GM06990 (cell line): Measurements from ENCODE around the gene GPR171.
A peak's percentile ranks its signal among the peaks of the same experiment; 100 is the strongest.

Source experiments
- DNase-seq: peaks from one replicate; pipeline ENCODE4 v3.0.0-alpha.2; 2011; ENCODE audit not compliant: insufficient read length; ENCODE audit errors: extremely low read depth
- H3K27me3 ChIP-seq: replicated peaks from 2 replicates; pipeline ENCODE4 v1.6.0; 2011; ENCODE audit warnings: low read length; ENCODE audit not compliant: control insufficient read depth, insufficient read depth
- H3K36me3 ChIP-seq: 2 replicates; pipeline ENCODE4 v1.5.1; 2011; ENCODE audit warnings: low read length; ENCODE audit not compliant: control insufficient read depth, insufficient read depth
- H3K4me3 ChIP-seq: replicated peaks from 2 replicates; pipeline ENCODE4 v1.5.1; 2011; ENCODE audit warnings: low read depth, mild to moderate bottlenecking, control low read depth, low read length
- TF ChIP-seq, protein P1 (sequence below): IDR thresholded peaks from 2 replicates; pipeline ENCODE4 v1.5.1; 2011; ENCODE audit warnings: low read length, control low read depth, mild to moderate bottlenecking, inconsistent platforms; ENCODE audit not compliant: insufficient read depth, poor library complexity, severe bottlenecking

GPR171 gene

DNA sequence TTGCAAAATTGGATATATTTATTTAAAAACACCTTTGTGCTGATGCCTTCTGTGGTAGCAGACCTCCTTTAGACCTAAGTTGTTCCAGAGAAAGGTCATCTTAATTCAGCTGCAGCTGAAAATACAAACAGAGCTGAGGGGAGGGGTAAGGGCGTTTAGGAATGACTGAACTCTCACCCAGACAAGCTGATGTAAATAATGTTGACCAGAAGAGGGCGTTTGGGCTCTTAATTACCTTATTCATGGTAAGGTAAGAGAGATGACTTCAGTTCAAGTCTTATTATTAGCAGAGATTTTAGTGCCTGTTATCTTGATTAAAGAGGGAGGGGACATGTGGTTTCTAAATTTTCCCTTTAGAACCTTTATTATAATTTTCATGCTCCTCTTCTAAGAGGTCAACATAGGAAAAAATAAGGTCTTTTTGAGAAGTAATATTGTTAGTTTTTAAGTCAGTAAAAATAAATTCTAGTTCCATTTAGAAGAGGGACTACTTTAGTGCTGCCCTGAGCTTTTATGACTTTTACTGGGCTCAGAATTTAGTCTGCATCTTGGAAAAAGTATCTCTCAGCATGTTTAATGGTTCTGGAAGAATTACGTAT lies 46.3 kb downstream of the GPR171 start:
- no peak overlapping the region for H3K4me3 ChIP-seq
- DNase-seq: peak; percentile 28
- TF ChIP-seq, protein P1, sequence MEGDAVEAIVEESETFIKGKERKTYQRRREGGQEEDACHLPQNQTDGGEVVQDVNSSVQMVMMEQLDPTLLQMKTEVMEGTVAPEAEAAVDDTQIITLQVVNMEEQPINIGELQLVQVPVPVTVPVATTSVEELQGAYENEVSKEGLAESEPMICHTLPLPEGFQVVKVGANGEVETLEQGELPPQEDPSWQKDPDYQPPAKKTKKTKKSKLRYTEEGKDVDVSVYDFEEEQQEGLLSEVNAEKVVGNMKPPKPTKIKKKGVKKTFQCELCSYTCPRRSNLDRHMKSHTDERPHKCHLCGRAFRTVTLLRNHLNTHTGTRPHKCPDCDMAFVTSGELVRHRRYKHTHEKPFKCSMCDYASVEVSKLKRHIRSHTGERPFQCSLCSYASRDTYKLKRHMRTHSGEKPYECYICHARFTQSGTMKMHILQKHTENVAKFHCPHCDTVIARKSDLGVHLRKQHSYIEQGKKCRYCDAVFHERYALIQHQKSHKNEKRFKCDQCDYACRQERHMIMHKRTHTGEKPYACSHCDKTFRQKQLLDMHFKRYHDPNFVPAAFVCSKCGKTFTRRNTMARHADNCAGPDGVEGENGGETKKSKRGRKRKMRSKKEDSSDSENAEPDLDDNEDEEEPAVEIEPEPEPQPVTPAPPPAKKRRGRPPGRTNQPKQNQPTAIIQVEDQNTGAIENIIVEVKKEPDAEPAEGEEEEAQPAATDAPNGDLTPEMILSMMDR: peak; percentile 68
- H3K27me3 ChIP-seq: no peaks in the 10 kb centered on the region
- H3K36me3 ChIP-seq: no peaks in the 10 kb centered on the region

DNA sequence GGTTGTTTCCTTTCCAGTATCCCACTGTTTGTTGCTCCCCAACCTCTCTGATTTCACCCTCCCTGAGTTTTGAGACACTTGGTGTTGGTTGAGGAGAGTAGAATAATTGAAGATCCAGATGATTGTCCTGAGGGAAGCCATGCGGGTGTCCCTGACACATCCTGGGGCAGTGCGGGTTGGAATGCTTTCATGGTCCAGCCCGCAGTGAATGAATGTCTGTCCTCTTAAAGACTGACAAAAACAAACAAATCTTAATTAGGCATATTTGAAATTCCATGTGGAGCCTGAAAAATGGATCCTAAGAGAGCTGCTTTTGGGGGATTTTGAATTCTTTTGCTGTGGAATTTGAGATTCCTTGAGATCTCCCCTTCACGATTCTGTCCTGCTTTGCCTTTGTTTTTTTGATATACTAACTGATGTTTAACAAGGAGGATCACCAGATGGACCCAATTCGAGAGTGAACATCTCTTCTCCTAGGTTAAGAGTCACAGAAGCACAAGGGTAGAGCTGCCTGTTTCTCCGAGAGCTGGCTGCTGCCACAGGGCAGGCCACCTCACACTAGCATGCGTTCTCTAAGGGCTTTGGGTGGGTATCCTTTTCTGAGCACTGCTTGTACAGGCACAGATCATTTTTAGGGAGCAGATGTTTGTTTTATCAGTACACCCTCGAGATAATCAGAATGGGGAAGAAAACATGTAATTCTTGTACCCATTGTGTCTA lies 47.4 kb downstream of the GPR171 start:
- TF ChIP-seq, protein P1: no peak
- no peaks in the 10 kb centered on the region for H3K27me3 ChIP-seq
- DNase-seq: no peak
- no peak overlapping the region for H3K4me3 ChIP-seq
- no peaks in the 10 kb centered on the region for H3K36me3 ChIP-seq

DNA sequence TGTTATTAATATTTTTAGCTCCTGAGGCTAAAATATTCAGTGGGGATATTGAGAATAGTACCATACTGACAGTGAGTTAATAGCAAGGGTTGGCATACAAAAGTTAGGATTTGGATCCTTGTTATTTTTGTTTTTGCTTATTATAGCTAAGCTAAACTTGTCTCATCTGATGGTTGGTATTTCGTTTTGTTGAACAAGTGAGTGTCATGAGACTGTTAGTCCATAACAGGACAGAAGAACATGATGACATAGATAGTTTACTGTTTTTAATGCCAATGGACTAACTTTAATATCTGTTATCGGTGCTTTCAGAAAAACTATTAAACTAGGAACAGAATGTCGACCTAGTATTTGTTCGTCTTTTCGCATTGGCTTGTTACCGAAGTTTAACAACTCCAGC lies 48.5 kb downstream of the GPR171 start:
- no peak overlapping the region for H3K4me3 ChIP-seq
- no peaks in the 10 kb centered on the region for H3K36me3 ChIP-seq
- TF ChIP-seq, protein P1: no peak
- DNase-seq: no peak
- no peaks in the 10 kb centered on the region for H3K27me3 ChIP-seq

DNA sequence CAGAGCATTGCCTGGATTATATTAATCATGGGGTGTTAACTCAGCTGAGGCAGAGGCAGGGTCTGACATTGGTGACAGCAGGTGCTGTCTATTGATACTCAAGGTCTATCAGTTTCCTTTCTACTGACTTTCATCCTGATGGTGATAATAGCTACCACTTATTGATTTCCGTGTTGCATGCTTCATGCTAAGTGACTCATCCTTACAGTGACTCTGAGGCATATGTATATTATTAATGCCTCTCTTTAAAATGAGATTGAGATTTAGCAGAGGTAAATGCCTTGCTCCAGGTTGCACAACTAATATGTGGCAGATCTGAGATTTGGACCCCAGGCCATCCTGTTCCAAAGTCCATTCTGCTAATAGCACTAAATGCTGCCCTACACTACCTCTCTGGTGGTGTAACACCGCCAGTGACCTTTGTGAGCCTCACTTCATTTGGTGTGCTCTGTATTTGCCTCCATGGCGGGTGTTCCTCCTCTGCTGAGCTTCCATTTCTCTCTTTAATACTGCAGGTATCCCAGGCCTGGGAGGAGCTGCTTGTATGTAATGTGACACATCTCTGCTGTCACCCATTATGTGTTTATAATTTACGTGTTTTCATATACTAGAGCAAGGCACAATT lies 50.4 kb downstream of the GPR171 start:
- Histone ChIP-seq H3K4me3 (no peak overlapping the region), H3K27me3 (no peaks in the 10 kb centered on the region), H3K36me3 (no peaks in the 10 kb centered on the region)
- TF ChIP-seq, protein P1: no peak
- DNase-seq: no peak
